ES-I3 (cell line): ENCODE results near the gene YJEFN3.

Experiments used
- H3K36me3 ChIP-seq: 2 replicates; pipeline ENCODE4 v1.6.1; 2013; ENCODE audit warnings: mild to moderate bottlenecking, low read length, control low read depth, moderate library complexity; ENCODE audit not compliant: insufficient read depth
- H3K4me1 ChIP-seq: 2 replicates; pipeline ENCODE4 v1.6.1; 2013; ENCODE audit warnings: mild to moderate bottlenecking, control low read depth, low read length; ENCODE audit not compliant: insufficient read depth
- H3K9ac ChIP-seq: 2 replicates; pipeline ENCODE4 v1.6.1; 2013; ENCODE audit warnings: low read depth, mild to moderate bottlenecking, low read length, moderate library complexity
- H3K9me3 ChIP-seq: 2 replicates; pipeline ENCODE4 v1.6.1; 2013; ENCODE audit warnings: mild to moderate bottlenecking, low read length, moderate library complexity; ENCODE audit not compliant: control insufficient read depth, insufficient read depth

YJEFN3 gene

DNA sequence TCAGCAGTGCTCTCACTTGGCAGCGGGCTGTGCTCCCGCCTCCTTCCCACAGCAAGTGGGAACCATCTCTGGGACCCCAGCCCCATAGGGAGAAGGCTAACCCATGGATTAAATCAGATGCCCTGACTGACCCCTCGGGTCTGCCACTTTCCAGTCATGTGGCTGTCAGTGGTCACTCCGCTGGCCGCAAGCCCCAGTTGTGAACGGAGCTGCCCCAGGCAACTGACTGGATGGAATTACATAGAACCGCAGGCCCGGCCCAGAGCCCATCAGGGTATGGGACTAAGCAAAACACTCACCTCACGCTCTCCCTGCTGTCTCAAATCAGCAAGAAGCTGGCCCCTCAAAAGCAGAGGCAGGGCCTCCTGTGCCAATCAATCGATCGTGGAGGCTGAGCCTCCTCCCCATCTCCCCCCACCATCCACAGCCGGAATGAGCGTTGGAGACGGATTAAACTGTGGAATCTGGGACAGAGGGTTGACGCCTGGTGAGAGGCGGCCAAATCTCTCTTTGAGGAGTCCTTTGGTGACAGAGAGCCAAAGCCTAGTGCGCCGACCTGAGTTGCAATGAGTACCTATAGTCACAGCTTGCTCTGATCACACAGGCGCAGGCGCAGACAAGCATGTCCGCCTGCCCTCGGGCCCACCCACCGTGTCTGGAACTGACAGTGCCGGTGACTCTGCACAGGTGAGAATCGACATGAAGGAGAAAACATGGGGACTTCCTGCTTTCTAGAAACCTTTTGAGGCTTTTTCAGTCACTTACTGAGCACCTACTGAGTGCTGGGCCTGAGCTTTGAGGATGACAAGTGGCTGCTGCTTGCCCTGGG, 51.0 kb downstream of the YJEFN3 start:
- H3K36me3 ChIP-seq = no peaks in the 10 kb centered on the region
- no peaks in the 10 kb centered on the region for H3K9me3 ChIP-seq
- no peak overlapping the region for H3K9ac ChIP-seq
- H3K4me1 ChIP-seq = peaks cover 4% of the 10 kb centered on the region

DNA sequence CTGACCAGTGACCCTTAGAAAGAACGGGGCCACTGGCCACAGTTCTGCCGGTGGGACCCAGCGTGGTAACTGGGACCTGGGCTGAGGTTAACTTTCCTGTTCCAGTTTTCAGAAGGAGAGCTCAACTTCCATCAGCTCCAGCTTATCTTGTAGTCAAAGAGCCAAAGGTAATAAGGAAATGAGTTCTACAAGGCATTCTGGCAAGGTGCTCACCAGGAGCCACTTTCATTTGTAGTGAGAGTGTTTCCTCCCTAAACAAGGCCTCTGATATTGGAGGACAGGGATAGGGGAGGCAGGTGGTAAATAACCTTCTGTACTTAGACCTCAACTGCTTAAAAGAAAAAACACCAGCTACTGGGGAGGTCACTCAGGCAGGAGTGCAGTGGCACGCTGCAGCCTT, 51.7 kb downstream of the YJEFN3 start:
- Histone ChIP-seq H3K36me3 (no peaks in the 10 kb centered on the region), H3K9ac (no peak overlapping the region), H3K4me1 (peaks cover 4% of the 10 kb centered on the region), H3K9me3 (no peaks in the 10 kb centered on the region)

DNA sequence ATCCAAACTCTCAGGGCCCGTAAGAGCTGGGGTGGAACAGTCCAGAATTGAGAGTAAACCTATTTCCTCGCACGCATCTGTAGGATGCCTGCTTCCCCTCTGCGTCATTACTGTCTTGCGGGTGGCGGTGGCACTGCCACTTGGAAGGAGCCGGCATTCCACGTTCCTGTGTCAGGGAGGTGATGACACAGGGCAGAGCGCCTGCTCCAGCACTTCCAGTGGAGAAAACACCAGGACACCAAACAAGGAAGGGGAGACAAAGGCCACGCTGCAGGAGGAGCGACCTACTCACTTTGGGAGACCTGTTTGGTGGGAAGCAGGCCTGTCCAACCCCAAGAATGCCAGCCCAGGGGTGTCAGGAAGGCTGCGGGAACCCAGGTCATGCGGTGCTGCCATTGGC, 52.7 kb downstream of the YJEFN3 start:
- H3K9me3 ChIP-seq = no peaks in the 10 kb centered on the region
- H3K36me3 ChIP-seq = no peaks in the 10 kb centered on the region
- no peak overlapping the region for H3K9ac ChIP-seq
- H3K4me1 ChIP-seq = no peaks in the 10 kb centered on the region

DNA sequence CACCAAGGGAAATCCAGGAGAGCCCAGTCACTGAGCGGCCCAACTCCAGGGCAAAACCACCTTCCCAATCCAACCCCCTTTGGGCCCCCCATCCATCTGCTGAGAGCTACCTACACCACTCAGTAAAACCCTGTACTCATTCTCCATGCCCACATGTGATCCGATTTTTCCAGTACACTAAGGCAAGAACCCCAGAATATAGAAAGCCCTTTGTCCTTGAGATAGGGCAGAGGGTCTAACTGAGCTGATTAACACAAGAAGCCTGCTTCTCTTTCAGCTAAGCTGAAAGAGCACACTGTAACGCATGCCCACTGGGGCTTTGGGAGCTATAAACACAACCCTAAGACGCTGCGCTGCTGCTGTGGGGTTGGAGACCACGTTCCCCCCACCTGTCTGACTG, 53.8 kb downstream of the YJEFN3 start:
- H3K9ac ChIP-seq = no peak overlapping the region
- no peaks in the 10 kb centered on the region for H3K9me3 ChIP-seq
- no peaks in the 10 kb centered on the region for H3K36me3 ChIP-seq
- no peaks in the 10 kb centered on the region for H3K4me1 ChIP-seq

DNA sequence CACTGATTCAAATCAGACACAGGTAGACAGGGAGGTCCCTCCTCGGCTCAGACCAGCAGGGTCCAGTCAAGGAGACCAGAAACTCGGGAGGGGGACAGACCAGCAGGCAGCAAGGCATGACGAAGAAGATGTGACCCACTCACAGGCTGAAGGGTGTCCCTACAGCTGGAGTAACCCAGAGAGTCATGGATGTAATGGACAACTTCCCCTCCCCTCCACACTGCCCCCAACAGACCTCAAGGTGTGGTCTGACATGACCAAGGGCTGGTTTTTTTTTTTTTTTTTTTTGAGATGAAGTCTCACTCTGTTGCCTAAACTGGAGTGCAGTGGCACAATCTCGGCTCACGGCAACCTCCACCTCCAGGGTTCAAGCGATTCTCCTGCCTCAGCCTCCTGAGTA, 55.6 kb downstream of the YJEFN3 start:
- no peaks in the 10 kb centered on the region for H3K36me3 ChIP-seq

More for the DNA sequence above, 55.6 kb downstream of the YJEFN3 start:
- no peak overlapping the region for H3K9ac ChIP-seq
- H3K4me1 ChIP-seq = no peaks in the 10 kb centered on the region
- no peaks in the 10 kb centered on the region for H3K9me3 ChIP-seq
